HepG2 (cell line): Measurements from ENCODE around the gene LILRB5. TPM values are rescaled to one million over a fixed set of nuclear protein-coding genes. Genes with fewer than 3 reads are reported as not detected.

Experiments used
- ATAC-seq: fragments of 200-7000 bp; cut with Tn5 transposase; 3 replicates; pipeline ENCODE4 v1.9.1; 2020; ENCODE audit warnings: mild to moderate bottlenecking, moderate library complexity
- BruUV-seq: library from RNA; stranded (reverse); fragments of 400-500 nt; replicated peaks from 2 replicates; lab custom pipeline; 2021; lab: Mats Ljungman, UMichigan
- CTCF ChIA-PET: fragments of 300-600 bp; formaldehyde crosslinking; extraction: SDS; loops from one replicate; lab custom pipeline; 2021; ENCODE audit warnings: low total read pairs, inconsistent platforms, low intra/inter-chr PET ratio; lab: Yijun Ruan, JAX
- POLR2A ChIA-PET: fragments of 350-600 bp; sonication (Branson Sonifier 250); formaldehyde crosslinking; loops from one replicate; lab custom pipeline; 2020; ENCODE audit warnings: antibody characterized with exemption, inconsistent platforms; lab: Yijun Ruan, JAX
- DNase-seq: peaks from one replicate; pipeline ENCODE4 v3.0.0-alpha.2; 2015; ENCODE audit warnings: low spot score
- FAIRE-seq: peaks from 3 replicates; lab custom pipeline; 2011; peaks lifted over from hg19 to GRCh38; lab: Jason Lieb, UNC
- H2AFZ ChIP-seq: one replicate; pipeline ENCODE4 v1.6.1; 2011; ENCODE audit warnings: low read length, inconsistent platforms
- H3K27ac ChIP-seq: fragments of 300-600 bp; 3 replicates; pipeline ENCODE4 v1.8.0; 2011; ENCODE audit warnings: mixed run types, mild to moderate bottlenecking, mixed read lengths, low read length, inconsistent platforms; ENCODE audit not compliant: insufficient read depth; ENCODE audit errors: extremely low read length
- H3K27me3 ChIP-seq, 2 experiments: fragments of 200-600 bp in 1 of 2; 2 replicates in 1 of 2; 3 replicates in 1 of 2; pipeline versions ENCODE4 v1.6.0 to v1.8.0; 2011; ENCODE audit warnings: low read length in 2 of 2, mild to moderate bottlenecking in 2 of 2, moderate library complexity in 2 of 2, inconsistent platforms in 1 of 2; ENCODE audit not compliant: insufficient read depth in 2 of 2, control insufficient read depth in 1 of 2
- H3K36me3 ChIP-seq, 2 experiments: fragments of 200-600 bp in 1 of 2; replicated peaks in 1 of 2; 2 replicates in 1 of 2; 3 replicates in 1 of 2; pipeline versions ENCODE4 v1.5.1 to v1.8.0; 2011; ENCODE audit warnings: low read length in 2 of 2, inconsistent platforms in 1 of 2; ENCODE audit not compliant: insufficient read depth in 2 of 2, control insufficient read depth in 1 of 2
- H3K4me1 ChIP-seq: 2 replicates; pipeline ENCODE4 v1.5.1; 2012; ENCODE audit warnings: low read length, inconsistent platforms; ENCODE audit not compliant: insufficient read depth
- H3K4me2 ChIP-seq: 2 replicates; pipeline ENCODE4 v1.6.0; 2011; ENCODE audit warnings: low read depth, low read length, inconsistent platforms
- H3K4me3 ChIP-seq, 3 experiments: fragments of 200-600 bp in 1 of 3; sonication (generic), shearing (Covaris generic) in 1 of 3; replicated peaks in 1 of 3; 2 replicates each; pipeline ENCODE4 v1.5.1; 2011 to 2016; ENCODE audit warnings: low read length in 3 of 3, inconsistent platforms in 2 of 3, low read depth in 2 of 3, mild to moderate bottlenecking in 2 of 3, control low read depth in 1 of 3, mixed read lengths in 1 of 3; ENCODE audit not compliant: insufficient read depth in 1 of 3
- H3K79me2 ChIP-seq: one replicate; pipeline ENCODE4 v1.6.1; 2011; ENCODE audit warnings: low read length, inconsistent platforms; ENCODE audit not compliant: insufficient read depth
- H3K9ac ChIP-seq: 2 replicates; pipeline ENCODE4 v1.6.0; 2011; ENCODE audit warnings: mild to moderate bottlenecking, low read depth, low read length, inconsistent platforms; ENCODE audit not compliant: insufficient read depth
- H3K9me3 ChIP-seq: 2 replicates; pipeline ENCODE4 v1.5.1; 2012; ENCODE audit warnings: mild to moderate bottlenecking, low read length
- H4K20me1 ChIP-seq: 2 replicates; pipeline ENCODE4 v1.6.0; 2011; ENCODE audit warnings: inconsistent platforms, mild to moderate bottlenecking, low read length, moderate library complexity; ENCODE audit not compliant: insufficient read depth
- AHDC1 ChIP-seq: sonication (generic); formaldehyde crosslinking; IDR thresholded peaks from 2 replicates; pipeline ENCODE4 v1.5.1; 2020; ENCODE audit warnings: mild to moderate bottlenecking, missing genetic modification reagents, borderline replicate concordance
- ARID5B ChIP-seq: IDR thresholded peaks from 2 replicates; pipeline ENCODE4 v1.4.0; 2020; ENCODE audit warnings: mild to moderate bottlenecking, missing genetic modification reagents
- HNF1B ChIP-seq: sonication (generic); formaldehyde crosslinking; IDR thresholded peaks from 2 replicates; pipeline ENCODE4 v1.5.1; 2020; ENCODE audit warnings: mild to moderate bottlenecking, moderate library complexity, missing genetic modification reagents
- MEIS2 ChIP-seq: sonication (generic); formaldehyde crosslinking; IDR thresholded peaks from 2 replicates; pipeline ENCODE4 v1.9.0; 2021; ENCODE audit warnings: mild to moderate bottlenecking, missing genetic modification reagents
- NFYB ChIP-seq: sonication (generic); formaldehyde crosslinking; IDR thresholded peaks from 2 replicates; pipeline ENCODE4 v1.4.0; 2020; ENCODE audit warnings: missing genetic modification reagents
- RBM39 ChIP-seq: fragments of 200-400 bp; formaldehyde crosslinking; IDR thresholded peaks from one replicate; pipeline ENCODE4 v1.6.1; 2018; ENCODE audit warnings: antibody characterized with exemption, mild to moderate bottlenecking, low read depth, low read length; ENCODE audit not compliant: poor library complexity, severe bottlenecking
- ZBTB42 ChIP-seq: sonication (generic); formaldehyde crosslinking; IDR thresholded peaks from 2 replicates; pipeline ENCODE4 v1.5.0; 2020; ENCODE audit warnings: mild to moderate bottlenecking, missing genetic modification reagents
- ZNF264 ChIP-seq: sonication (generic); formaldehyde crosslinking; IDR thresholded peaks from 2 replicates; pipeline ENCODE4 v1.4.0; 2020; ENCODE audit warnings: missing genetic modification reagents
- WGBS: methylation state at CpG from one replicate; pipeline ENCODE4 v1.1.6; 2017; ENCODE audit warnings: low lambda C conversion rate; 5-methylcytosine and 5-hydroxymethylcytosine counted together
- in situ Hi-C: cut with HindIII; loops from 2 replicates; pipeline ENCODE4 v1.10.0; 2017; ENCODE audit warnings: low pct_unique_long_range_greater_than_20kb; ENCODE audit not compliant: extremely low pct_ligation_motif_present
- intact Hi-C: fragments of 100-400 bp; cut with micrococcal nuclease; formaldehyde crosslinking; loops from one replicate; pipeline ENCODE4 v1.10.0; 2022; ENCODE audit not compliant: unreplicated experiment
- polyA plus RNA-seq, 8 experiments: library from polyadenylated mRNA; depleted of rRNA in 3 of 8; stranded (reverse) in 7 of 8; unstranded in 1 of 8; fragments of >200 nt; fragmentation: Illumina TruSeq in 4 of 8; extraction: Trizol in 4 of 8; gene quantifications; 2 replicates each; pipeline versions ENCODE4 v1.2.1 to v1.2.3, GENCODE V29; 2011 to 2016; ENCODE audit warnings: low read depth in 4 of 8, missing spikeins in 1 of 8, mixed read lengths in 1 of 8; ENCODE audit not compliant: insufficient read depth in 1 of 8
- total RNA-seq, 5 experiments: library from RNA; depleted of rRNA; stranded (reverse); fragments of >200 nt; fragmentation: Illumina TruSeq; extraction: Trizol; gene quantifications; 2 replicates each; pipeline ENCODE4 v1.2.3, GENCODE V29; 2016; ENCODE audit warnings: low read depth in 1 of 5

LILRB5 gene
- total and polyA plus RNA-seq, 2 of the 13 experiments (the other 11 are each of a cell fraction or from before 2014, with no cell fraction given): not detected

- BruUV-seq: no TSS peak
- peak; percentile 93 for FAIRE-seq
- TF ChIP-seq NFYB (CRISPR knock-in tag) (no peak), ZBTB42 (CRISPR knock-in tag) (no peak), HNF1B (CRISPR knock-in tag) (peak; percentile 87), AHDC1 (CRISPR knock-in tag) (no peak), RBM39 (no peak), ZNF264 (no peak), ARID5B (CRISPR knock-in tag) (peak; percentile 56), MEIS2 (no peak)
Observed at GRCh38 chr19:54203151-54203611, 53.9 kb downstream of the LILRB5 start.

More at GRCh38 chr19:54203151-54203611, 53.9 kb downstream of the LILRB5 start:
- Histone ChIP-seq H3K4me3 (peak overlapping the region; percentile 61 to 83 (median 72)), H3K27ac (peak overlapping the region; percentile 24), H3K27me3 (no peaks in the 10 kb centered on the region; a peak in 1 of 5 replicates), H4K20me1 (peaks cover 74% of the 10 kb centered on the region), H3K36me3 (peaks cover 24 to 68% of the 10 kb centered on the region in 2 experiments), H3K4me2 (peak overlapping the region; percentile 87), H3K9me3 (no peaks in the 10 kb centered on the region), H3K79me2 (peaks cover 54% of the 10 kb centered on the region), H3K9ac (peak overlapping the region; percentile 96), H3K4me1 (peaks cover 75% of the 10 kb centered on the region), H2AFZ (no peak overlapping the region)
- ATAC-seq (peak; percentile 32), DNase-seq (peak; percentile 82)
- ChIA-PET POLR2A (interaction anchor here (0.6 to 8.7 kb wide), 4 partner anchors 8 to 66 kb away, joined by 3 to 306 read pairs (median 5); partner anchors contain the start of genes CNOT3, MBOAT7 and TSEN34), CTCF (no interaction called here)
- intact Hi-C loops (loop anchor here (5.0 kb wide), 1 partner anchor 66 kb away; the partner anchor contains the start of gene CNOT3), in situ Hi-C loops (no loop called here)
- 21% methylated on average over 7 of the region's 9 CpGs for WGBS
